Measurements from ENCODE around the gene GPR161.
"Not testable (repeated sequence)": the region's sequence is repeated elsewhere in the genome, so short reads cannot be mapped to it uniquely, and the experiment has no call there.

The GPR161 gene

DNA sequence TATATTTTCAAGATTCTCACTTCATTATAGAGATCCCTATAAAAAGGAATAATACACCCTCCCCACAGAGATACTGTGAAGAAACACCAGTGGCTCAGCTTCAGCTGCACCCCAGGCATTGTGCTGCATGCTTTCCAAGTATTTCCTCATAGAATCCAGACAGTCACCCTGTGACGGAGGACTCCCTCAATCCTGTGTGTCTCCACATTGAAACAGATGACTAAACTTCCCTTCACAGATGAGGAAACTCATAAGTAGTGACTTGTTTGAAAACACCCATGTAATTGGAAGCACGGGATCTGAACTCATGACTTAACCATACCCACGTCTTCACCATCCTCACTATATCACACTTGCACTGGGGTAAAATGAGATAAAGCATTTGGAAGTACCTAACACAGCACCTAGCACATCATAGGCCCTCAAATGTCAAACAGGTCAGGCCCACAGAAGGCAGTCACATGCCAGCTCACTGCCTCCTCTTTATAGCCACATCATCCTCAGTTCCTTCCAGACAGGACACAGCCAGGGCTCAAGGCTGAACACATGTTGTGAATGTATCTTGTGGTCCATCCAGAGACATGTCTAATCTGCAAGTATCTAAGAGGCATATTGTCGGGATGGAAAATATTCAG lies 55.2 kb downstream of the GPR161 start:
- 92 to 94% methylated on average over 4 of the region's 4 CpGs for WGBS, 2 experiments
- Histone ChIP-seq H3K27me3 (ENCODE audit: control insufficient read depth, insufficient read depth, low read length, poor library complexity, severe bottlenecking) (no peaks in the 10 kb centered on the region), H3K36me3 (ENCODE audit: control insufficient read depth, insufficient read depth, low read length) (peaks cover 7% of the 10 kb centered on the region), H3K9me3 (ENCODE audit: control insufficient read depth, low read length) (no peaks in the 10 kb centered on the region), H3K4me1 (ENCODE audit: control insufficient read depth, insufficient read depth, low read length) (no peaks in the 10 kb centered on the region), H3K4me3 (ENCODE audit: insufficient read depth, low read depth, low read length) (no peak overlapping the region), H3K27ac (ENCODE audit: insufficient read depth, low read depth, low read length, poor library complexity, severe bottlenecking) (no peak overlapping the region)

DNA sequence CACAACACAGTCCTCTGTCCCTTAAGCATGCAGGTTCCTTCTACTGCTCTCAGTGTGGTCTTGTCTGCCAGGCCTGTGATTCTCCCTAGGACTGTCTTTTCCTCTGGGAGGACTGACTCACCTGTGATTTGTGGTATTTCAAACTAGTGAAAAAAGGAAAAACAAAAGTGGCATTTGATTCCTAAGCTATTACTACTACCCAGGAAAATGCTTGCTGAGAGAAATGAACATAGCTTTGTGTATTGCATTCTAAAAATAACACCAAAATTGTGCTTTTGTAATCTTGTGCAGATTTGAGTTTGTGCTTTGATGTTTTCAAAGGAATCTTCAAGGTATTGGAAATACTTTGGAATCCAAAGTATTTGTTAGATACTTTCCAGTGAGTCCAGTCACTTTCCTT lies 57.0 kb downstream of the GPR161 start:
- Histone ChIP-seq H3K4me1 (ENCODE audit: control insufficient read depth, insufficient read depth, low read length) (no peaks in the 10 kb centered on the region), H3K4me3 (ENCODE audit: insufficient read depth, low read depth, low read length) (no peak overlapping the region), H3K9me3 (ENCODE audit: control insufficient read depth, low read length) (no peaks in the 10 kb centered on the region), H3K27me3 (ENCODE audit: control insufficient read depth, insufficient read depth, low read length, poor library complexity, severe bottlenecking) (no peaks in the 10 kb centered on the region), H3K27ac (ENCODE audit: insufficient read depth, low read depth, low read length, poor library complexity, severe bottlenecking) (no peak overlapping the region), H3K36me3 (ENCODE audit: control insufficient read depth, insufficient read depth, low read length) (peaks cover 3% of the 10 kb centered on the region)

DNA sequence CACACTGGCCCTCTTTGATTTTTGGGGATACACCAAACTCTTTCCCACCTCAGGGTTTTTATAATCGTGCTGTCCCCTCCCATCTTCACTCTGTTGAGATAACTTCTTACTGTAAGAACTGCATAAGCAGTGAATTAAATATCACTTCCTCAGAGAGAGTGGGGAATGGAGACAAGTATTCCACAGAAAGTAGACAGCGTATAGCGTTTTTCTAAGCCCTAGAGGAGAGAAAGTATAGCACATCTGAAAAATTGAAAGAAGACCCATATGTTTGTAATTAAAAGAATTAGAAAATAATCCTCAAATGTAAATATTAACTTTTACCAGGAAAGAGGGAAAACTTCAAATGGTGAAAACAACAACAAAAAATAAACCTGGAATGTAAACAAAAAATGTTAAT lies 67.3 kb downstream of the GPR161 start:
- WGBS, 2 experiments, result 94 to 100% methylated on average over 1 to 3 of the region's 3 CpGs
- Histone ChIP-seq H3K36me3 (ENCODE audit: control insufficient read depth, insufficient read depth, low read length) (peaks cover 4% of the 10 kb centered on the region), H3K27me3 (ENCODE audit: control insufficient read depth, insufficient read depth, low read length, poor library complexity, severe bottlenecking) (no peaks in the 10 kb centered on the region), H3K27ac (ENCODE audit: insufficient read depth, low read depth, low read length, poor library complexity, severe bottlenecking) (no peak overlapping the region), H3K4me1 (ENCODE audit: control insufficient read depth, insufficient read depth, low read length) (no peaks in the 10 kb centered on the region), H3K4me3 (ENCODE audit: insufficient read depth, low read depth, low read length) (no peak overlapping the region), H3K9me3 (ENCODE audit: control insufficient read depth, low read length) (no peaks in the 10 kb centered on the region)

DNA sequence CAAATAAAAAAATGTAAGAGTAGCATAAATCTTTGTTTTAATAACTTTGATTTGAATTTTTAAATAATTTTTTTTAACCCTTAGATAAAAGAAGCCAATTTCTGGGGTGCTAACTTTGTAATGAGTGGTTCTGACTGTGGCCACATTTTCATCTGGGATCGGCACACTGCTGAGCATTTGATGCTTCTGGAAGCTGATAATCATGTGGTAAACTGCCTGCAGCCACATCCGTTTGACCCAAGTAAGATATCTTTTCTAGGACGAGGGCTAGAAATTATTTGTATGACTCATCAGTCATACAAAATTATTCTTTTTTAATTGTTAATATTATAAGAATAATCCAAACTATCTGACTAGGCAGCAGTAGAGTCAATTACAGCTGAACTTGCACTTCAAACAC lies 71.2 kb downstream of the GPR161 start:
- Histone ChIP-seq H3K36me3 (ENCODE audit: control insufficient read depth, insufficient read depth, low read length) (peaks cover 4% of the 10 kb centered on the region), H3K9me3 (ENCODE audit: control insufficient read depth, low read length) (no peaks in the 10 kb centered on the region), H3K27ac (ENCODE audit: insufficient read depth, low read depth, low read length, poor library complexity, severe bottlenecking) (no peak overlapping the region), H3K27me3 (ENCODE audit: control insufficient read depth, insufficient read depth, low read length, poor library complexity, severe bottlenecking) (no peaks in the 10 kb centered on the region), H3K4me1 (ENCODE audit: control insufficient read depth, insufficient read depth, low read length) (no peaks in the 10 kb centered on the region), H3K4me3 (ENCODE audit: insufficient read depth, low read depth, low read length) (no peak overlapping the region)
- 84 to 100% methylated on average over 2 to 3 of the region's 3 CpGs for WGBS, 2 experiments

DNA sequence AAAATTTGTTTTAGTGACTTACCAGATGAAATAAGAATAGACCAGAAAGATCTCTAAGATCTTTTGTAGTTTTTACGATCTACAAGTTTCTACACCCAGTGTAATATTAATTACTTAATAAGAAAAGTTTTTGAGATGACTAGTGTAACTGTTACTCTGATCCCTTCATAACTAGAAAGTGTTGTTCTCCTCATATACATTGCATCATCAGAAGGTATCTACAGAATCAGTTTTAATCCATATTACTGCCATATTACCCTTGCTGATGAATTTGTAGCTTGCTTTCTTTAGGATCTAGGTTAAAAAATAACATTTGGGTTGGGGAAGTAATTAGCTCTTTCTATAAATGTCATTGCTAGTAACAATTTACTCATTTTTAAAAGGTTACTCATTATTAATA lies 72.5 kb downstream of the GPR161 start:
- Histone ChIP-seq H3K9me3 (ENCODE audit: control insufficient read depth, low read length) (no peaks in the 10 kb centered on the region), H3K4me3 (ENCODE audit: insufficient read depth, low read depth, low read length) (no peak overlapping the region), H3K36me3 (ENCODE audit: control insufficient read depth, insufficient read depth, low read length) (peaks cover 4% of the 10 kb centered on the region), H3K27ac (ENCODE audit: insufficient read depth, low read depth, low read length, poor library complexity, severe bottlenecking) (no peak overlapping the region), H3K4me1 (ENCODE audit: control insufficient read depth, insufficient read depth, low read length) (no peaks in the 10 kb centered on the region), H3K27me3 (ENCODE audit: control insufficient read depth, insufficient read depth, low read length, poor library complexity, severe bottlenecking) (no peaks in the 10 kb centered on the region)
- WGBS, 2 experiments, result no CpG with 5 or more reads among the region's 1 CpG

DNA sequence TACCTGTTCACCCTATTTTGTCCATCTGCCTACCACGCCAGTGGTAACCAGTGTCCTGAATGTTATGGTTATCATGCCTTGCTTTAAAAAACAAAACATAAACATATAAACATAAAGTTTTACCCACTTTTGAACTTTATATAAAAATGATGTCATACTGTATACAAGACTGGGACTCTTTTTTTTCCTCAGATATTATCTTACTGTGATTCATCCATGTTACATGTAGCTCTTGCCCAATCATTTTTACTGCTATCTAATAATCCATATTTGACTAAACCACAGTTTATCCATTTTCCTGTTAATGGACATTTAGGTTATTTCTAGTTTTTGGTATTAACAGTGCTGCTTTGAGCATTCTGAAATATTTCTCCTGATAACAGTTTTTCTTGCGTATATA lies 78.8 kb downstream of the GPR161 start:
- Histone ChIP-seq H3K4me1 (ENCODE audit: control insufficient read depth, insufficient read depth, low read length) (no peaks in the 10 kb centered on the region), H3K27me3 (ENCODE audit: control insufficient read depth, insufficient read depth, low read length, poor library complexity, severe bottlenecking) (no peaks in the 10 kb centered on the region), H3K4me3 (ENCODE audit: insufficient read depth, low read depth, low read length) (no peak overlapping the region), H3K9me3 (ENCODE audit: control insufficient read depth, low read length) (no peaks in the 10 kb centered on the region), H3K36me3 (ENCODE audit: control insufficient read depth, insufficient read depth, low read length) (no peaks in the 10 kb centered on the region), H3K27ac (ENCODE audit: insufficient read depth, low read depth, low read length, poor library complexity, severe bottlenecking) (no peak overlapping the region)
- whole genome bisulfite sequencing, 2 experiments, result 100% methylated on average over 1 of the region's 2 CpGs

DNA sequence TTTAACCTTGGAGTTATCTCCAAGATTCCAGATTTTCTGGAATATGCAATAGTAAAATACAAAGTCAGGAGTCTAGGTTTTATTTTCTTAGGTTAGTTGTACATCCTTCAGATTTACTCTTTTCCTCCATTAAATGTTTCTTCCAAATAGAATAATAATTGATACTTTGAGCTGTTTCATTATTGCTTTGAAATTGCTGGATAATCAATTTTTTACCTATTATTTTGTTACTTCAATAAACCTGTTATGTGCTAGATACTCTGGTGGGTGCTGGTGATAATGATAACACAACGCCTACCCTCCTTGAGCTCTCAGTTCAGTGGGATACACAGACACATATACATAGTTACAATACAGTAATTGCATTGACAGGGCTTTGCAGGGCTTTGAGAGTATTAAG lies 79.4 kb downstream of the GPR161 start:
- Histone ChIP-seq H3K4me1 (ENCODE audit: control insufficient read depth, insufficient read depth, low read length) (no peaks in the 10 kb centered on the region), H3K9me3 (ENCODE audit: control insufficient read depth, low read length) (no peaks in the 10 kb centered on the region), H3K4me3 (ENCODE audit: insufficient read depth, low read depth, low read length) (no peak overlapping the region), H3K36me3 (ENCODE audit: control insufficient read depth, insufficient read depth, low read length) (no peaks in the 10 kb centered on the region), H3K27me3 (ENCODE audit: control insufficient read depth, insufficient read depth, low read length, poor library complexity, severe bottlenecking) (no peaks in the 10 kb centered on the region), H3K27ac (ENCODE audit: insufficient read depth, low read depth, low read length, poor library complexity, severe bottlenecking) (no peak overlapping the region)
- WGBS, 2 experiments, result 86% methylated on average over 1 of the region's 1 CpG; no CpG with 5 or more reads in 1 of the 2 experiments

DNA sequence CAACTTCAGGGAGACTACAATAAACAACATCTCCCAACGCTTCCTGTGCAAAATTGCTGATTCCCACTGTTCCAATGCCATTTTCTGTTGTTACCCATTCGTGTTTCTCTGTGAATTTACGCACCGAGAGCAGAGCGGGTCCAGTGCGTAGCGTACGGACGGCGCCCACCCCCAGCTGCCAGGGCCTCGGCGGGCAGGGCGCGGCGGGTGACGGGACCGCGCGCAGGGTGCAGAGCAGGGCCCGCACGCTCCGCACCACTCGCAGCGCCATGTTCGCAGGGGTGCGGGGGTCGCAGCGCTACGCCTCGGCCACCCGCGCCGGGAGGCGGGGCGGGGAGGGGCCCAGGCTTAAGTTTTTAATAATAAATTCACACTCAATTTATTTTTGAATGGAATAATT lies 80.6 kb downstream of the GPR161 start:
- not testable (repeated sequence) for H3K36me3 ChIP-seq (ENCODE audit: control insufficient read depth, insufficient read depth, low read length); H3K4me1 ChIP-seq (ENCODE audit: control insufficient read depth, insufficient read depth, low read length); H3K27me3 ChIP-seq (ENCODE audit: control insufficient read depth, insufficient read depth, low read length, poor library complexity, severe bottlenecking); H3K27ac ChIP-seq (ENCODE audit: insufficient read depth, low read depth, low read length, poor library complexity, severe bottlenecking); H3K9me3 ChIP-seq (ENCODE audit: control insufficient read depth, low read length); H3K4me3 ChIP-seq (ENCODE audit: insufficient read depth, low read depth, low read length)
- 96 to 97% methylated on average over 10 to 12 of the region's 35 CpGs for whole genome bisulfite sequencing, 2 experiments

DNA sequence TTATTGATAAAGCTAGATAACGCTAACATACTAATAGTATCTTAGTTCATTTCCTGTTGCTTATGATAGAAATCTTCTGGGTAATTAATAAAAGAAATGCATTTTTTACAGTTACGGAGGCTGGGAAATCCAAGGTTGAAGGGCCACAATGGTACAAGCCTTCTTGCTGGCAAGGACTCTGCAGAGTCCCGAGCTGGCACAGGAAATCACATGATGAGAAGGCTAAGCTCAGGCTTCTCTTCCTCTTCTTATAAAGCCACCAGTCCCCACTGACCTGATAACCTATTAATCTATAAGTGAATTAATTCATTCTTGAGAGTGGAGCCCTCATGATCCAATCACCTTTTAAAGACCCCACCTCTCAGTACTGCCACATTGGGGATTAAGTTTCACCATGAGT lies 82.6 kb downstream of the GPR161 start:
- no peaks in the 10 kb centered on the region for H3K36me3 ChIP-seq (ENCODE audit: control insufficient read depth, insufficient read depth, low read length)
- no peaks in the 10 kb centered on the region for H3K9me3 ChIP-seq (ENCODE audit: control insufficient read depth, low read length)
- no peak overlapping the region for H3K4me3 ChIP-seq (ENCODE audit: insufficient read depth, low read depth, low read length)
- 93 to 95% methylated on average over 2 to 3 of the region's 3 CpGs for WGBS, 2 experiments
- H3K4me1 ChIP-seq (ENCODE audit: control insufficient read depth, insufficient read depth, low read length), result no peaks in the 10 kb centered on the region
- H3K27me3 ChIP-seq (ENCODE audit: control insufficient read depth, insufficient read depth, low read length, poor library complexity, severe bottlenecking), result no peaks in the 10 kb centered on the region
- H3K27ac ChIP-seq (ENCODE audit: insufficient read depth, low read depth, low read length, poor library complexity, severe bottlenecking), result no peak overlapping the region

DNA sequence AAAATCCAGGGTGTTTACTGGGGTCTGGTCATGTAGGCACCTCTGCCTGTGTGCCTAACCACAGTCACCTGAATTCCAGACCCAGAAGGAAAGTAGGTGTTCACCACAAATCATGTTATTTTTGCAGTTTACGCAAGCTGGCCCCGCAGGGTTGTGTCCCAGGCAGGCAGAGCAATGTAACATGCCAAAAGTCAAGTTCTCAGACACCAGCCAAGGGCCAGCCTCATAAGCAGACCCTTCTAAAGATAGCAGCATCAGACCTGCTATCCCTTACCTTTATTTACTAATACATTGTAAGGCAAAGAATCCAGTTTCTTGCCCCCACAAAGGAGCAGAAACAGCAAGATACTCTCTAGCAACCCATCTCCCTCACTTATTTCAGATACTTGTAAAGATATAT lies 83.0 kb downstream of the GPR161 start:
- Histone ChIP-seq H3K4me3 (ENCODE audit: insufficient read depth, low read depth, low read length) (no peak overlapping the region), H3K27ac (ENCODE audit: insufficient read depth, low read depth, low read length, poor library complexity, severe bottlenecking) (no peak overlapping the region), H3K9me3 (ENCODE audit: control insufficient read depth, low read length) (no peaks in the 10 kb centered on the region), H3K4me1 (ENCODE audit: control insufficient read depth, insufficient read depth, low read length) (no peaks in the 10 kb centered on the region), H3K36me3 (ENCODE audit: control insufficient read depth, insufficient read depth, low read length) (no peaks in the 10 kb centered on the region), H3K27me3 (ENCODE audit: control insufficient read depth, insufficient read depth, low read length, poor library complexity, severe bottlenecking) (no peaks in the 10 kb centered on the region)
- 96 to 100% methylated on average over 2 of the region's 2 CpGs for WGBS, 2 experiments

DNA sequence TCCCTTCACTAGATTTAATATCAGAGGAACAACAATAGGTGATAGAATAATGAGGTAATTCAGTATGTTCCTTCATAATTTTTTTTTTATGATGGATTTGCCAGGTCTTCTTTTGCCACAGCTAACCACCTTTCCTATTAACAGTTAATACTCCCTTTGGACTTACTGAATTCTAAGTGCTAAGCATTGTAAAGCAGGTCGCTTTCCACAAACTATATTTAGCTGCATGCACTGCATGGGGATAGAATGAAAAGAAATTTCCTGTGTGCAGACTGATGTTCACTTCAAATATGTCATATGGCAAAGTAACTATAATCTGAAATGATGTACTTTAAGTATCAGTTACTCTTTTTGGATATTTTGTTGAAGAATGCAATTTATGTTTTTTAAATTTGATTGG lies 85.8 kb downstream of the GPR161 start:
- no peaks in the 10 kb centered on the region for H3K27me3 ChIP-seq (ENCODE audit: control insufficient read depth, insufficient read depth, low read length, poor library complexity, severe bottlenecking)
- H3K27ac ChIP-seq (ENCODE audit: insufficient read depth, low read depth, low read length, poor library complexity, severe bottlenecking), result no peak overlapping the region
- H3K36me3 ChIP-seq (ENCODE audit: control insufficient read depth, insufficient read depth, low read length), result no peaks in the 10 kb centered on the region
- H3K9me3 ChIP-seq (ENCODE audit: control insufficient read depth, low read length), result no peaks in the 10 kb centered on the region
- H3K4me1 ChIP-seq (ENCODE audit: control insufficient read depth, insufficient read depth, low read length), result no peaks in the 10 kb centered on the region
- no peak overlapping the region for H3K4me3 ChIP-seq (ENCODE audit: insufficient read depth, low read depth, low read length)
- WGBS, 2 experiments, result 100% methylated on average over 1 of the region's 1 CpG; no CpG with 5 or more reads in 1 of the 2 experiments

Measured in ectodermal cell (in vitro differentiated cells).